Kidney (tissue), 14 donors: ENCODE results near the gene TAMM41. TPM values are rescaled to one million over a fixed set of nuclear protein-coding genes. Genes with fewer than 3 reads are reported as not detected.
A peak's percentile ranks its signal among the peaks of the same experiment; 100 is the strongest.

Source experiments
- DNase-seq, 5 donors: peaks; one replicate each; pipeline ENCODE4 v3.0.0-alpha.2; 2013 to 2020
- FAIRE-seq: peaks from 2 replicates; lab custom pipeline; 2012; peaks lifted over from hg19 to GRCh38; lab: Jason Lieb, UNC
- H3K27ac ChIP-seq, 2 donors: one replicate each; pipeline ENCODE4 v1.7.0; 2013; ENCODE audit warnings: low read depth in 2 of 2, low read length in 2 of 2, inconsistent platforms in 1 of 2
- H3K27me3 ChIP-seq: one replicate; pipeline ENCODE4 v1.7.1; 2013; ENCODE audit warnings: low read length, inconsistent platforms; ENCODE audit not compliant: control insufficient read depth, insufficient read depth
- H3K36me3 ChIP-seq, 3 donors: one replicate each; pipeline versions ENCODE4 v1.7.0 to v1.7.1; 2013; ENCODE audit warnings: low read length in 3 of 3, control low read depth in 1 of 3, inconsistent platforms in 1 of 3; ENCODE audit not compliant: insufficient read depth in 3 of 3, control insufficient read depth in 2 of 3
- H3K4me1 ChIP-seq, 3 donors: one replicate each; pipeline versions ENCODE4 v1.7.0 to v1.7.1; 2013; ENCODE audit warnings: low read length in 3 of 3, inconsistent platforms in 1 of 3, low read depth in 1 of 3; ENCODE audit not compliant: control insufficient read depth in 2 of 3, insufficient read depth in 2 of 3
- H3K4me3 ChIP-seq, 3 donors: one replicate each; pipeline versions ENCODE4 v1.7.0 to v1.8.1; 2013; ENCODE audit warnings: low read length in 3 of 3, control low read depth in 1 of 3, inconsistent platforms in 1 of 3
- H3K9ac ChIP-seq, 3 donors: one replicate each; pipeline versions ENCODE4 v1.7.0 to v1.7.1; 2013; ENCODE audit warnings: low read length in 3 of 3, control low read depth in 1 of 3, inconsistent platforms in 1 of 3
- H3K9me3 ChIP-seq, 3 donors: one replicate each; pipeline versions ENCODE4 v1.7.0 to v1.7.1; 2013; ENCODE audit warnings: low read length in 3 of 3, control low read depth in 1 of 3, inconsistent platforms in 1 of 3; ENCODE audit not compliant: control insufficient read depth in 2 of 3, insufficient read depth in 1 of 3
- intact Hi-C: fragments of 100-400 bp; cut with DNase I; formaldehyde crosslinking; loops from one replicate; pipeline ENCODE4 v1.11.1; 2022
- polyA plus RNA-seq: library from polyadenylated mRNA; stranded (reverse); fragments of 350-450 nt; fragmentation: Illumina TruSeq; extraction: RNeasy Lipid Tissue Mini Kit (QIAGEN cat#74804); gene quantifications from one replicate; pipeline ENCODE4 v1.2.3, GENCODE V29; 2014; ENCODE audit warnings: low read depth, low replicate concordance; ENCODE audit not compliant: insufficient read depth
- total RNA-seq: library from RNA; stranded (reverse); fragmentation: NEBNext Ultra II Directional; extraction: Animal tissue kit (Norgen Biotek cat#: 25700); gene quantifications from one replicate; pipeline ENCODE4 v1.2.1, GENCODE V29; 2021
- TF ChIP-seq, protein P1 (sequence below): IDR thresholded peaks from 3 replicates; pipeline ENCODE4 v1.5.1; 2012; ENCODE audit warnings: mild to moderate bottlenecking, moderate library complexity, borderline replicate concordance; ENCODE audit not compliant: insufficient read depth; ENCODE audit errors: extremely low read depth
- donor health status: control.
- donor health status: control.
- donor health status: control.
- donor health status: control.
- donor health status: control.
- donor health status: DM: yes; HTN: yes; CAD: no.
- donor health status: Normal renal cell carcinoma (clear cell type).

Gene TAMM41
- total and polyA plus RNA-seq, 2 donors from 2014 or later: 10.3 to 19.4 TPM

DNA sequence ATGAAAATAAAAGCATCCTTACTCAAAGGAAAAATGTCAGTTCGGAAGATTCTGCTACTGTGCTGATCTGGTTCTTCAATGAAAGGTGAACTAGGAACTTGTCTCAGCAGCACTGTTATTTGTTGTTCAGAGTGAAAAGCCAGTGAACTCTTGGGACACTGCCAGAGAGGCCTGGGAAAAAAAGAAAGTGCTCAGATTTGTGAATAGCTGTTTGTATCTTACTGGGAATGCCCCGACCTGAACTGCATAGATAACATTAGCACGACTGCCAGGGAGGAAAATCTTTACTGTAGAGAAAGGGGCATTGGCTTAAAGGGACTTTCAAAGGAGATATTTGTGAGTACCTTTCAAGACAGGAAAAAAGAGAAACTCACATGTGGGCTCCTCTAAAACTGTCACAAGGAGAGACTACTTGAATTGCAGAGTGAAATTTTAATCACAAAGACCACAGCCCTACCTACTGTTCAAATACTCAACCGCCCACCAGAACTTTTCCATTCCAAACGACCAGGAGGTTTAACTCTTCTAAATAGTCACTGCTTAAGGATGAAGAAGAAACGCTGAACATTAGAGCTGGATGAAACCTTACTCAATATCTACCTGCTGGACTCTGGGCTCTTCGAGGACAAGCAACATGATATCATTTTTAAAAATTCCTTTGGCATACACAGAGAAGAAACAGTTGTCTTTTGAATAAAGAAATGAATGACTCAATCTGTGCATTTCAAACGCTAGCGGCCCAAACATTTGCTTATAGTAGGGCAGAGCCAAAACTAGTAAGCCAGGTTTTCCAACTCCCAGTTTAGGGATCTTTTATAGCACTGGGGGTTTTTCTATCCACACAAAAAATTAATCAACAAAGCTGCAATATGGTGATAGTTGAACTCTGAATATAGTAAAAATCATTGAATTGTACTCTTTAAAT lies 13.4 kb downstream of the TAMM41 start:
- Histone ChIP-seq H3K27ac (no peak overlapping the region), H3K9me3 (no peaks in the 10 kb centered on the region), H3K36me3 (peaks cover 6 to 35% (median 15%) of the 10 kb centered on the region in 3 donors), H3K9ac (no peak overlapping the region), H3K27me3 (no peaks in the 10 kb centered on the region), H3K4me3 (no peak overlapping the region), H3K4me1 (no peaks in the 10 kb centered on the region)
- FAIRE-seq (no peak), DNase-seq (no peak)
- TF ChIP-seq, protein P1, sequence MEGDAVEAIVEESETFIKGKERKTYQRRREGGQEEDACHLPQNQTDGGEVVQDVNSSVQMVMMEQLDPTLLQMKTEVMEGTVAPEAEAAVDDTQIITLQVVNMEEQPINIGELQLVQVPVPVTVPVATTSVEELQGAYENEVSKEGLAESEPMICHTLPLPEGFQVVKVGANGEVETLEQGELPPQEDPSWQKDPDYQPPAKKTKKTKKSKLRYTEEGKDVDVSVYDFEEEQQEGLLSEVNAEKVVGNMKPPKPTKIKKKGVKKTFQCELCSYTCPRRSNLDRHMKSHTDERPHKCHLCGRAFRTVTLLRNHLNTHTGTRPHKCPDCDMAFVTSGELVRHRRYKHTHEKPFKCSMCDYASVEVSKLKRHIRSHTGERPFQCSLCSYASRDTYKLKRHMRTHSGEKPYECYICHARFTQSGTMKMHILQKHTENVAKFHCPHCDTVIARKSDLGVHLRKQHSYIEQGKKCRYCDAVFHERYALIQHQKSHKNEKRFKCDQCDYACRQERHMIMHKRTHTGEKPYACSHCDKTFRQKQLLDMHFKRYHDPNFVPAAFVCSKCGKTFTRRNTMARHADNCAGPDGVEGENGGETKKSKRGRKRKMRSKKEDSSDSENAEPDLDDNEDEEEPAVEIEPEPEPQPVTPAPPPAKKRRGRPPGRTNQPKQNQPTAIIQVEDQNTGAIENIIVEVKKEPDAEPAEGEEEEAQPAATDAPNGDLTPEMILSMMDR: no peak
- intact Hi-C loops: no loop called here

DNA sequence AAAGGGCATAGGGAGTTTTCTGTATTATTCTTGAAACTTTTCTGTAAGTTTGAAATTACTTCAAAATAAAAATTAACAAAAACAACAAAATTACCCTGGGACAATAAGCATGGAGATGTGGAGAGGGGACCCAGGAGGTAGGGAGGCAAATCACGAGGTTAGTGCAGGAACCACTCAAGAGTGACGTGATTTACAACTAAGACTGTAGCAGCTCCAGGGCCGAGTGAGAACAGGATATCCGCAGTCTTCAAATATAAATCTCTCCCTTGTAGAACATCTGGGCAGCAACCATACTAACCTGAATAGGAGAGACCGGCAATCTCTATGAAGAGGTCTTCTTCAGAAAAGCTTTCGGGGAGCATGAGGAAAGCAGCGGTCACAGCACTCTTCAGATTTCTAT lies 17.3 kb downstream of the TAMM41 start:
- H3K9me3 ChIP-seq: no peaks in the 10 kb centered on the region
- TF ChIP-seq, protein P1: no peak
- no peak overlapping the region for H3K27ac ChIP-seq
- H3K36me3 ChIP-seq: peaks cover 11 to 31% (median 12%) of the 10 kb centered on the region in 3 donors
- H3K4me3 ChIP-seq: no peak overlapping the region
- FAIRE-seq: no peak
- peak in 3 of 5 donors; percentile 40 to 74 (median 73) for DNase-seq
- no peak overlapping the region for H3K9ac ChIP-seq
- H3K27me3 ChIP-seq: no peaks in the 10 kb centered on the region
- H3K4me1 ChIP-seq: peaks cover 0 to 7% (median 0%) of the 10 kb centered on the region in 3 donors
- intact Hi-C loops: loop anchor here (10.0 kb wide), 1 partner anchor 455 kb away; no protein-coding TSS in a partner anchor

DNA sequence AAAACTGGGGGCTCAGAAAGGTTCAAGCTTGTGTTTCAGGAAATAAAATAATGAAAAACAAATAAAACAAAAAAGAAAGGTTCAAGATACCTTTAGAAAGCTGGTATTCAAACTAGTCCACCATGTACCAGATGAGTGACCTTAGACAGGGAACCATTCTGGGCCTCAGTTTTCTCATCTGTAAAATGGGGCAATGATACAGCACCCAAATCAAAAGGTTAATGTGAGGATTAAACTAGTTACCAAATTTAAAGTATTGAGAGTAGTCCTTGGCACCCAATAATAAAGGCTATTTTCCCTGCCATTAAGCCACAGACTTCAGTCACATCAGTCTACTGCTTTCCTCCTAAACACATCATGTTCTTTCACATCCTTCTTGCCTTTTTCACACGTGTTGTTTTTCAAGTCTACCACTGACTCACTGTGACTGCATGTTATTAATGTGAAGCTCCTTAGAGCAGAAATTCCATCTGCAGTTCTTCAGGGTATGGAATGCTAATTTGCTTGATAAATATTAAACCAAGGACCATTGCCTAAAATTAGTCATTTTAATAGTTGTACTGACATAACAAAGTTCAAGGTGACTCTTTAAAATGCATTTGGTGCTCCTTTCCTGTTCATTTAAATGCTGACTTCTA lies 19.9 kb downstream of the TAMM41 start:
- Histone ChIP-seq H3K9me3 (no peaks in the 10 kb centered on the region), H3K9ac (peak overlapping the region in 1 of 3 donors; percentile 3)
- peak; percentile 21 for FAIRE-seq

More for the DNA sequence above, 19.9 kb downstream of the TAMM41 start:
- H3K4me1 ChIP-seq: peaks cover 0 to 7% (median 0%) of the 10 kb centered on the region in 3 donors
- intact Hi-C loops: loop anchor here (10.0 kb wide), 1 partner anchor 452 kb away; no protein-coding TSS in a partner anchor
- H3K36me3 ChIP-seq: peaks cover 11 to 24% (median 12%) of the 10 kb centered on the region in 3 donors
- H3K27me3 ChIP-seq: no peaks in the 10 kb centered on the region
- H3K27ac ChIP-seq: peak overlapping the region in 1 of 2 donors; percentile 30
- TF ChIP-seq, protein P1: no peak
- H3K4me3 ChIP-seq: no peak overlapping the region
- peak in 1 of 5 donors; percentile 51 for DNase-seq
